MCF 10A (cell line): ENCODE results near the gene MDM2. TPM values are rescaled to one million over a fixed set of nuclear protein-coding genes. Genes with fewer than 3 reads are reported as not detected.

Experiments used
- BruUV-seq: library from RNA; stranded (reverse); fragments of 400-500 nt; replicated peaks from 2 replicates; lab custom pipeline; 2021; lab: Mats Ljungman, UMichigan
- CTCF ChIA-PET: fragments of 300-600 bp; sonication (Branson Sonifier 250); formaldehyde crosslinking; extraction: SDS; loops from one replicate; lab custom pipeline; 2021; ENCODE audit warnings: antibody characterized with exemption, inconsistent platforms; lab: Yijun Ruan, JAX
- POLR2A ChIA-PET: fragments of 300-600, 350-650 bp; sonication (Branson Sonifier 250); formaldehyde crosslinking; extraction: SDS; loops from one replicate; lab custom pipeline; 2020; ENCODE audit warnings: antibody characterized with exemption, inconsistent platforms; lab: Yijun Ruan, JAX
- DNase-seq: peaks from one replicate; pipeline ENCODE4 v3.0.0-alpha.2; 2018; ENCODE audit not compliant: unreplicated experiment
- H3K27ac Mint-ChIP-seq: one replicate; pipeline ENCODE4 v1.8.0; 2022; ENCODE audit warnings: mild to moderate bottlenecking, low read depth, mixed read lengths; ENCODE audit not compliant: unreplicated experiment
- H3K27me3 Mint-ChIP-seq: one replicate; pipeline ENCODE4 v1.8.0; 2022; ENCODE audit warnings: mixed read lengths; ENCODE audit not compliant: insufficient read depth, unreplicated experiment
- H3K36me3 Mint-ChIP-seq: one replicate; pipeline ENCODE4 v1.8.0; 2022; ENCODE audit warnings: mild to moderate bottlenecking, moderate library complexity, mixed read lengths; ENCODE audit not compliant: insufficient read depth, unreplicated experiment
- H3K4me1 Mint-ChIP-seq: one replicate; pipeline ENCODE4 v1.8.0; 2022; ENCODE audit warnings: mixed read lengths; ENCODE audit not compliant: insufficient read depth, unreplicated experiment
- H3K4me3 Mint-ChIP-seq: one replicate; pipeline ENCODE4 v1.8.0; 2022; ENCODE audit warnings: mild to moderate bottlenecking, moderate library complexity, mixed read lengths; ENCODE audit not compliant: unreplicated experiment
- H3K9me3 Mint-ChIP-seq: one replicate; pipeline ENCODE4 v1.8.0; 2022; ENCODE audit warnings: mixed read lengths; ENCODE audit not compliant: unreplicated experiment
- intact Hi-C: fragments of 100-400 bp; cut with micrococcal nuclease; formaldehyde crosslinking; loops from 2 replicates; pipeline ENCODE4 v1.14.1; 2022
- total RNA-seq: library from RNA; stranded (reverse); gene quantifications from 2 replicates; pipeline ENCODE4 v1.2.3, GENCODE V29; 2022
- TF ChIP-seq, protein P1 (sequence below): fragments of 200-600 bp; IDR thresholded peaks from one replicate; pipeline ENCODE4 v1.8.0; 2022; ENCODE audit warnings: antibody characterized with exemption, mild to moderate bottlenecking; ENCODE audit not compliant: unreplicated experiment

The MDM2 gene
- total RNA-seq, 1 experiment from 2014 or later: 383 TPM

DNA sequence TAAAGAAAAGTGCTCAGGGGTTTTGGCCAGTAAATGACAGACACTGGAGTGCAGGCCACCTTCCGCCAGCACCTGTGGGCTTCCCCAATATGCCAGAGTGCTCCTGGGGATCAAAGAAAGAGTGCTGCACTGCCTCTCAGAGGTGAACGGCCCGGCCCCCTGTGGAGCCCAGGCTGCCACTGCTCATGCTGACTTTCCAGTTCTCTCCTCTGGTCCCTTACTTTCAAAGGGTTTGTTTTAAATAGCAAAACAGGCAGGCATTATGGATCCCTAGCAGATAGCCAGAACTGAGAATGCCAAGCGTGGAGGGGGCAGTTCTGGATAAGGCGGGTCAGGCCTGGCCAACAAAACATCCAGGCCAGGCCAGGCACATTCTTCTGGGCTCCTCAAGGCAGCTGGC is 59.6 kb downstream of the MDM2 start:
- ChIA-PET POLR2A (interaction anchor here (0.8 to 1.7 kb wide), 7 partner anchors 9 to 157 kb away, joined by 3 to 4 read pairs (median 3); partner anchors contain the start of genes CPM and SLC35E3), CTCF (interaction anchor here (0.7 to 2.8 kb wide), 4 partner anchors 10 to 391 kb away, joined by 3 to 14 read pairs (median 4); no protein-coding TSS in a partner anchor)
- H3K9me3 Mint-ChIP-seq: no peaks in the 10 kb centered on the region
- peaks cover 20% of the 10 kb centered on the region for H3K36me3 Mint-ChIP-seq
- H3K4me3 Mint-ChIP-seq: no peak overlapping the region
- H3K27ac Mint-ChIP-seq: no peak overlapping the region
- TF ChIP-seq, protein P1, sequence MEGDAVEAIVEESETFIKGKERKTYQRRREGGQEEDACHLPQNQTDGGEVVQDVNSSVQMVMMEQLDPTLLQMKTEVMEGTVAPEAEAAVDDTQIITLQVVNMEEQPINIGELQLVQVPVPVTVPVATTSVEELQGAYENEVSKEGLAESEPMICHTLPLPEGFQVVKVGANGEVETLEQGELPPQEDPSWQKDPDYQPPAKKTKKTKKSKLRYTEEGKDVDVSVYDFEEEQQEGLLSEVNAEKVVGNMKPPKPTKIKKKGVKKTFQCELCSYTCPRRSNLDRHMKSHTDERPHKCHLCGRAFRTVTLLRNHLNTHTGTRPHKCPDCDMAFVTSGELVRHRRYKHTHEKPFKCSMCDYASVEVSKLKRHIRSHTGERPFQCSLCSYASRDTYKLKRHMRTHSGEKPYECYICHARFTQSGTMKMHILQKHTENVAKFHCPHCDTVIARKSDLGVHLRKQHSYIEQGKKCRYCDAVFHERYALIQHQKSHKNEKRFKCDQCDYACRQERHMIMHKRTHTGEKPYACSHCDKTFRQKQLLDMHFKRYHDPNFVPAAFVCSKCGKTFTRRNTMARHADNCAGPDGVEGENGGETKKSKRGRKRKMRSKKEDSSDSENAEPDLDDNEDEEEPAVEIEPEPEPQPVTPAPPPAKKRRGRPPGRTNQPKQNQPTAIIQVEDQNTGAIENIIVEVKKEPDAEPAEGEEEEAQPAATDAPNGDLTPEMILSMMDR: no peak
- no TSS peak for BruUV-seq
- intact Hi-C loops: no loop called here
- DNase-seq: no peak
- no peaks in the 10 kb centered on the region for H3K27me3 Mint-ChIP-seq
- H3K4me1 Mint-ChIP-seq: no peaks in the 10 kb centered on the region

DNA sequence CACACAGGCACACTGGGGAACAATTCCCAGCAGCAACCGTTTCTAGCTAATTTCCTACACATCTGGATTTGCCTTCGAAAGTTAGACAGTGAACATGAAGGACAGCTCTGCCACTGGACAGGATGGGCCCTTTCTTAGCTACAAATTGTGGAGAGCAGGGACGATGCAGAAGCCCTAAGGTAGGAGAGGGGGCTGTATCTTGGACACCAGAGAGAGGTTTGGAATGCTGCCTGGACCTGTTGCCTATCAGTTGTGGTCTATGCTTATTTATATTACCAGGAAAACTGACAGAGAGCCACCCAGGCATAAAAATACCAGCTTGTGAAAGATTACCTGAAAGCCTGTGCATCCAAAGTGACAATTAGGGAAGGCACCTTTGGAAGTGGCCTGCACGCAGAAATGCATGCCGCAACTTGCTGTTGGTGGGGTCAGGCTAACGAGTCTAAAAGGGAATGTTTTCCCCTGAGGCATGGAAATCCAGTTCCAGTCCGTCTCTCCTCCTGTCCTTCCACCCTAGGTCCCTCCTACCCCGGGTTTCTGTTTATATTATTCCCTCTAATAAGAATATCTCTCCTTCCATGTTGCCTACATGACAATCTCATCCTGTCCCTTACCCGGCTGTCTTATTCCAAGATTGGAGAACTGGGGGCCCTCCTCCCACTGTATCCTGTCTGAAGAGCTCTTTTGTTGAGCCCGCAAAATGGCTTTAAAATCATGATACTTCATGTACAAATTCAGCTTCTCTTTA is 60.2 kb downstream of the MDM2 start:
- Mint-ChIP-seq H3K9me3 (no peaks in the 10 kb centered on the region), H3K4me3 (no peak overlapping the region), H3K27me3 (no peaks in the 10 kb centered on the region), H3K36me3 (peaks cover 16% of the 10 kb centered on the region), H3K27ac (no peak overlapping the region), H3K4me1 (no peaks in the 10 kb centered on the region)
- BruUV-seq: no TSS peak
- ChIA-PET POLR2A (interaction anchor here (0.6 to 1.7 kb wide), 4 partner anchors 12 to 202 kb away, joined by 3 to 4 read pairs (median 3); no protein-coding TSS in a partner anchor), CTCF (interaction anchor here (0.7 to 2.8 kb wide), 4 partner anchors 30 to 391 kb away, joined by 3 to 14 read pairs (median 5); no protein-coding TSS in a partner anchor)
- DNase-seq: no peak
- TF ChIP-seq, protein P1: no peak
- intact Hi-C loops: no loop called here

DNA sequence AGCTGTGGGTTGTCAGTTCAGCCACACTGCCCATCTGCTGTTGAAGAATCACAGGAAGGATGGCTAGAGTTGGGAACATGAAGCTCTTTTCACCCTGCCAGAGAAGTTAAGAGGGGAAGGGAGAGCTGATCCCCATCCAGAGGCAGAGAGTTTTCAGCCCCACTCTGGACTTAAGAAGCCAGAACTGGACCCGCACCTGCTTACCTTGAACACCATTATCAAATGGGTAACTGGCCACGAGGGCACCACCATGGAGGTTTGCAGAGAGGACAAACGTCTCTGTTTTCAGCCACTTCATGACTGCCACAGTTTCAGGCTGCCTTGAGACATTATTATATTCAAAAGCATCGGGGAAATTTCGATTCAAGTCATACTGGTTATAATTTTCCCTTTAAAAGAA is 62.0 kb downstream of the MDM2 start:
- Mint-ChIP-seq H3K4me3 (no peak overlapping the region), H3K27me3 (no peaks in the 10 kb centered on the region), H3K36me3 (peaks cover 12% of the 10 kb centered on the region), H3K9me3 (no peaks in the 10 kb centered on the region), H3K4me1 (no peaks in the 10 kb centered on the region), H3K27ac (no peak overlapping the region)
- no TSS peak for BruUV-seq
- no peak for DNase-seq
- TF ChIP-seq, protein P1: no peak
- CTCF ChIA-PET: interaction anchor here (1.4 to 2.8 kb wide), 5 partner anchors 10 to 384 kb away, joined by 4 to 14 read pairs (median 5); no protein-coding TSS in a partner anchor
- intact Hi-C loops: no loop called here
- POLR2A ChIA-PET: interaction anchor here (0.6 to 1.2 kb wide), 3 partner anchors 30 to 1372 kb away, joined by 3 to 4 read pairs (median 3); no protein-coding TSS in a partner anchor

DNA sequence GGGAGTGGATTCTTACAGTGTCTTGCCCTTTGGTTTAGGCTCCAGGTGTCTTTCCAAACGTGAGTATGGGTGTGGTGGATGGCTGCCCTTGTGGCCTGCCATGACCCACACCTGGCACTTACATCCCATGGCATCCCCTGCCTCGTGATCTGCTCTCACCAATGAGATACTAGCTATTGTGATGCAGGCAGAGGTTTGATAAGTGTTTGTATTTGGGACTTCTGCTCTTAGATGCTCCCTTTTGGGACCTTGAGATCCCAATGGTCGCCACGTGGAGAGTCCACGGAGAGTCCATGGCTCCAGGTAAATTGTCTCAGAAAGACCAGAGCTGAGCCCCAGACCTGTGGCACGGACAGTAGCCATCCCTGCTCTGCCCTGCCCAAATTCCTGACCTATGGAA is 62.5 kb downstream of the MDM2 start:
- Mint-ChIP-seq H3K4me1 (no peaks in the 10 kb centered on the region), H3K27ac (no peak overlapping the region), H3K36me3 (peaks cover 12% of the 10 kb centered on the region), H3K27me3 (no peaks in the 10 kb centered on the region), H3K4me3 (no peak overlapping the region), H3K9me3 (no peaks in the 10 kb centered on the region)
- intact Hi-C loops: no loop called here
- no peak for DNase-seq
- BruUV-seq: no TSS peak
- ChIA-PET CTCF (interaction anchor here (0.6 to 2.8 kb wide), 5 partner anchors 10 to 384 kb away, joined by 3 to 14 read pairs (median 4); no protein-coding TSS in a partner anchor), POLR2A (interaction anchor here (1.2 kb wide), 1 partner anchor 29 kb away, joined by 3 read pairs; no protein-coding TSS in a partner anchor)
- TF ChIP-seq, protein P1: no peak
